D721Med (cell line): Measurements from ENCODE around the gene FAM110A.

Experiments
- DNase-seq: peaks from one replicate; pipeline ENCODE4 v3.0.0; 2011; ENCODE audit warnings: low spot score; ENCODE audit not compliant: insufficient read length
- FAIRE-seq: peaks from 2 replicates; lab custom pipeline; 2011; peaks lifted over from hg19 to GRCh38; lab: Jason Lieb, UNC
- CTCF ChIP-seq: IDR thresholded peaks from 2 replicates; pipeline ENCODE4 v1.5.1; 2012; ENCODE audit warnings: mild to moderate bottlenecking, control low read depth; ENCODE audit not compliant: insufficient read depth; ENCODE audit errors: missing control alignments

The FAM110A gene

DNA sequence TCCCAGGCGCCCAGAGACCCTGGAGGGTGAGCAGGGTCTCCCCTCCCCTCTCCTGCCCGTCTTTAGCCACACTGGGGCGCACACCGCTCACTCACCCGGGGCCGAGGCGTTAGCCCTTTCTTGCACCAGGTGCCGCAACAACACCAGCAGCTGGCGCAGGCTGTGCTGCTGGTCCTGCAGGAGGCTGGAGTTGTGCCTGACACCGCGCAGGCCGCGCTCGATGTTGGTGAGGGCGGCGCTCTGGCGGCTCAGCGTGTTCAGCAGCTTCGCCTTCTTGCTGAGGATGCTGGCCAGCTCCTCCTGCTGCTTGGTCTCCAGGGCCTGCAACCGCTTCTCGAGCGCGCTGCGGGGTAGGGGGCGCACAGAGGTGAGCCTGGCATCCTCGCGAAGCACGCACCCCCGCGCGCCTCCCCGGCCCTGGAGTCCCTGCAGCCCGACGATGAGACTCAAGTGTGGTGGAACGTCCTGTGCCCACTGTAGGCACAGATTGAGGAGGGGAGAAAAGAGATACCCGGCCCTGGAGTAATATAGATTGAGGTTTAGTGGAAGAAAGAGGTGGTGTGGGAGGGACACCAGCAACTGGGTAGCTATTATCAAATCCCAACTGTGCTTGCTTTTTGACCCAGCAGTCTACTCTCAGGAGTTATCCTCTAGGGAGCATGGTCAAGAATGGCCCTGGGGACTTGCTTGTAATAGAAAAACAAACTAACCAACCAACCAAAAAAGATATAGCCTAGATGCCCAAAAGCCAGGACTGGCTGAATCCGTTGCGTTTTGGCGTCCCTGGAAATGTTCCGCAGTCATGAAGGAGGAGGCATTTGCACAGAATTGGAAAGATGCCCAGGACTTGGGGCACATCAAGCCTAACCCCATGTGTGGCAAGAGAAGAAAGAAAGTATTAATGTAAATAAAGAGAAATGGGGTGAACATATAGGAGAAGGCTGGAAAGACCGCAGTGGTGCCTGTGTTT, 51.8 kb downstream of the FAM110A start:
- no peak for DNase-seq

GRCh38 chr20:887137-887536, 53.6 kb downstream of the FAM110A start:
- no peak for FAIRE-seq
- no peak for TF ChIP-seq CTCF
- no peak for DNase-seq

More for the DNA sequence above, 51.8 kb downstream of the FAM110A start:
- no peak for FAIRE-seq
- no peak for TF ChIP-seq CTCF

- TF ChIP-seq CTCF, result no peak
- DNase-seq (no peak), FAIRE-seq (no peak)
Measured at GRCh38 chr20:888057-888456, 54.5 kb downstream of the FAM110A start.

DNA sequence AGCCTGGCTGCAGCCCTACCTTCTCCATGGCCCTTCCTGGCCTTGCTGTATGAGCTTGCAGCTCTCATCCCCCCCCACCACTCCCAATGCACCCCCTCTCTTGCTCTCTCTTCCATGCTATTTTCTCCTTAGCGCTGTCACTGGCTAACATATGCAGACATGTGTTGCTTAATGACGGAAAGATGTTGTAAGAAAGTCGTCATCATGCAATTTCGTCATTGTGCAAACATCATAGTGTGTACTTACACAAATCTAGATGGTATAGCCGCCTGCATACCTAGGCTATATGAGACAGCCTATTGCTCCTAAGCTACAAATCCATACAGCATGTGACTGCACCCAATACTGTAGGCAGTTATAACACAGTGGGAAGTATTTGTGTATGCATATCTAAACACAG, 55.6 kb downstream of the FAM110A start:
- no peak for DNase-seq
- FAIRE-seq, result no peak
- TF ChIP-seq CTCF, result no peak

DNA sequence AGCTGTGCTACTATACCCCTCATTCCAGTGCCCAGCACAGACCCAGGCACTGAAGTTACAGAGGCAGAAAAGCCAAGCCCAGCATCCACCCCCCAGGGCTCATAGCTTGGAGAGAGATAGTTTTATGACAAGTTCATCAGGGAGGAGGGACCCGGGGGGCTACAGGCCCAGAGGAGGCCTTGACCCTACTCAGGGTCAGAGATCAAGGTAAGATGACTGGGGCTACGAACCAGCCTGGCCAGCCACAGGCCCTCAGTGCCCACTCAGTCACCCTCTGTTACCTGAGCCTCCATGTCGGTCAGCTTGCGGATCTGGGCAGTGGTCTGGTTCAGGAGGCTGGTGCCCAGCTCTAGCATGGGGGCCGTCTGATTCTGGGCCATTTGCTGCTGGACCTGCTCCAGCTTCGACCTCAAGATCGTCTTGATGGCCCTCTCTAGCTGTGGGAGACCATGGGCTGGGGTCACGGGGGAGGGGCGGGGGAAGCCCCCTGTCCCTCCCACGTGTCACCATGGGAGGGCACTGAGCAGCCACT, 56.5 kb downstream of the FAM110A start:
- DNase-seq (no peak), FAIRE-seq (no peak)
- no peak for TF ChIP-seq CTCF

GRCh38 chr20:890666-891057, 57.1 kb downstream of the FAM110A start:
- no peak for DNase-seq
- FAIRE-seq, result no peak
- no peak for TF ChIP-seq CTCF
